ENCODE results near the gene USP3. TPM values are rescaled to one million over a fixed set of nuclear protein-coding genes. Genes with fewer than 3 reads are reported as not detected.
A peak's percentile ranks its signal among the peaks of the same experiment; 100 is the strongest.

Gene USP3
- total and polyA plus RNA-seq, 2 experiments from 2014 or later: 20.2 to 26.0 TPM

- Histone ChIP-seq H3K9me3 (ENCODE audit: low read depth) (no peaks in the 10 kb centered on the region), H3K36me3 (peaks cover 70% of the 10 kb centered on the region), H3K27me3 (no peaks in the 10 kb centered on the region), H3K27ac (no peak overlapping the region), H3K4me3 (no peak overlapping the region), H3K4me1 (ENCODE audit: low read depth) (no peaks in the 10 kb centered on the region)
- DNase-seq (ENCODE audit: low read depth in 1 of 2, low spot score in 1 of 2): peak in 1 of 2 donors; percentile 34
- no peak for TF ChIP-seq CTCF (IDR thresholded peaks at IDR 0.05; ENCODE audit: low read depth, low read length)
Observed at GRCh38 chr15:63634154-63634553, 129.8 kb downstream of the USP3 start.

- H3K4me1 ChIP-seq (ENCODE audit: low read depth): no peaks in the 10 kb centered on the region
- no peaks in the 10 kb centered on the region for H3K27me3 ChIP-seq
- H3K27ac ChIP-seq: no peak overlapping the region
- peaks cover 86% of the 10 kb centered on the region for H3K36me3 ChIP-seq
- TF ChIP-seq CTCF (IDR thresholded peaks at IDR 0.05; ENCODE audit: low read depth, low read length): no peak
- H3K9me3 ChIP-seq (ENCODE audit: low read depth): no peaks in the 10 kb centered on the region
- H3K4me3 ChIP-seq: no peak overlapping the region
- no peak for DNase-seq (ENCODE audit: low read depth in 1 of 2, low spot score in 1 of 2)
Observed at GRCh38 chr15:63636518-63637061, 132.2 kb downstream of the USP3 start.

- Histone ChIP-seq H3K27ac (no peak overlapping the region), H3K36me3 (peaks cover 80% of the 10 kb centered on the region), H3K4me1 (ENCODE audit: low read depth) (no peaks in the 10 kb centered on the region), H3K27me3 (no peaks in the 10 kb centered on the region), H3K9me3 (ENCODE audit: low read depth) (no peaks in the 10 kb centered on the region), H3K4me3 (no peak overlapping the region)
- no peak for TF ChIP-seq CTCF (IDR thresholded peaks at IDR 0.05; ENCODE audit: low read depth, low read length)
- DNase-seq (ENCODE audit: low read depth in 1 of 2, low spot score in 1 of 2): no peak
Observed at GRCh38 chr15:63638839-63639238, 134.4 kb downstream of the USP3 start.

DNA sequence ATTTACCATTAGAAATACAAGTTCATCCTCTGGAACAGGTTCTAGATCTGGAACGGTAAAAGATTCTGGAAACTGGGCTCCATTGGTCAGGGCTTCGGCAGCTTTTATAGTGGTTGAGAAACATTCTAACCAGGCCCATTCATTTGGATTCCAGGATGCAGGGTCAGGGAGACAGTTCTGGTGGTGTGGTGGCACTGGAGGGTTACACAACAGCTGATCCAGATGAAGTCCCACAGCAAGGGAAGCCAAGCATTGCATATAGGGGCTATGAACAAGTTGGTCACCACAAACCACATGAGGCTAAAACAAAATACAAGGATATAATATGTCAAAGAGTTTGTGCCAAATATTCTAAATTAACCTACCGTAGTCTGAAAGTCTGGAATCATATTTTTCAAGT is 135.8 kb downstream of the USP3 start:
- DNase-seq (ENCODE audit: low read depth in 1 of 2, low spot score in 1 of 2): no peak
- Histone ChIP-seq H3K27ac (no peak overlapping the region), H3K27me3 (no peaks in the 10 kb centered on the region), H3K4me1 (ENCODE audit: low read depth) (no peaks in the 10 kb centered on the region), H3K9me3 (ENCODE audit: low read depth) (no peaks in the 10 kb centered on the region), H3K4me3 (no peak overlapping the region), H3K36me3 (peaks cover 74% of the 10 kb centered on the region)
- TF ChIP-seq CTCF (IDR thresholded peaks at IDR 0.05; ENCODE audit: low read depth, low read length): no peak

Other genes starting within 250 kb of the USP3 start
- 6.7 and 12.4 TPM in 2 replicates for gene APH1B, start 227.0 kb upstream of the USP3 start, total RNA-seq
- 10.2 and 14.4 TPM in 2 replicates for gene APH1B, start 227.0 kb upstream of the USP3 start, polyA plus RNA-seq
- 0.03 and 0.04 TPM in 2 replicates for gene CA12, start 122.7 kb upstream of the USP3 start, total RNA-seq
- gene CA12, start 122.7 kb upstream of the USP3 start, polyA plus RNA-seq: not detected in 2 replicates
- 14.4 and 20.5 TPM in 2 replicates for gene FBXL22, start 92.8 kb downstream of the USP3 start, total RNA-seq
- 19.0 and 26.5 TPM in 2 replicates for gene FBXL22, start 92.8 kb downstream of the USP3 start, polyA plus RNA-seq

Measured in cardiac muscle cell (in vitro differentiated cells and primary cell).